H9 (cell line): ENCODE data around the gene MYO10. TPM values are rescaled to one million over a fixed set of nuclear protein-coding genes. Genes with fewer than 3 reads are reported as not detected.

Experiments used
- DNase-seq: peaks from one replicate; pipeline ENCODE4 v3.0.0-alpha.2; 2017
- H2AFZ ChIP-seq: one replicate; pipeline ENCODE4 v1.6.1; 2013; ENCODE audit warnings: mild to moderate bottlenecking, low read length, control low read depth, moderate library complexity
- H2AK5ac ChIP-seq: 2 replicates; pipeline ENCODE4 v1.6.1; 2013; ENCODE audit warnings: low read length, control low read depth, mixed read lengths; ENCODE audit not compliant: insufficient read length
- H2BK120ac ChIP-seq: one replicate; pipeline ENCODE4 v1.6.1; 2013; ENCODE audit warnings: low read depth, mild to moderate bottlenecking, low read length, control low read depth, inconsistent platforms; ENCODE audit not compliant: poor library complexity, severe bottlenecking
- H2BK12ac ChIP-seq: 2 replicates; pipeline ENCODE4 v1.6.1; 2013; ENCODE audit warnings: low read length, control low read depth, mixed read lengths, low read depth; ENCODE audit not compliant: insufficient read length
- H2BK15ac ChIP-seq: 2 replicates; pipeline ENCODE4 v1.6.1; 2013; ENCODE audit warnings: low read depth, low read length, control low read depth
- H2BK20ac ChIP-seq: one replicate; pipeline ENCODE4 v1.6.1; 2013; ENCODE audit warnings: low read depth, mild to moderate bottlenecking, low read length, control low read depth, inconsistent platforms; ENCODE audit not compliant: poor library complexity, severe bottlenecking
- H2BK5ac ChIP-seq: 2 replicates; pipeline ENCODE4 v1.6.1; 2013; ENCODE audit warnings: low read length, control low read depth, mixed read lengths; ENCODE audit not compliant: insufficient read length
- H3K14ac ChIP-seq: 2 replicates; pipeline ENCODE4 v1.6.1; 2013; ENCODE audit warnings: low read length, control low read depth; ENCODE audit not compliant: insufficient read depth
- H3K18ac ChIP-seq: 2 replicates; pipeline ENCODE4 v1.6.1; 2013; ENCODE audit warnings: low read depth, mild to moderate bottlenecking, mixed read lengths, low read length, control low read depth; ENCODE audit not compliant: insufficient read length
- H3K23ac ChIP-seq: 2 replicates; pipeline ENCODE4 v1.6.1; 2013; ENCODE audit warnings: low read length, control low read depth, mixed read lengths, low read depth; ENCODE audit not compliant: insufficient read length
- H3K23me2 ChIP-seq: 2 replicates; pipeline ENCODE4 v1.6.1; 2013; ENCODE audit warnings: low read depth, mild to moderate bottlenecking, mixed read lengths, low read length, control low read depth; ENCODE audit not compliant: insufficient read length, poor library complexity, severe bottlenecking
- H3K27ac ChIP-seq: 2 replicates; pipeline ENCODE4 v1.5.1; 2013; ENCODE audit warnings: low read length, control low read depth, mixed read lengths, low read depth; ENCODE audit not compliant: insufficient read length
- H3K27me3 ChIP-seq: 2 replicates; pipeline ENCODE4 v1.6.1; 2013; ENCODE audit warnings: low read length, control low read depth, inconsistent platforms; ENCODE audit not compliant: insufficient read depth
- H3K4ac ChIP-seq: 2 replicates; pipeline ENCODE4 v1.6.1; 2013; ENCODE audit warnings: low read depth, mild to moderate bottlenecking, control low read depth, inconsistent platforms, low read length, moderate library complexity
- H3K4me1 ChIP-seq: 2 replicates; pipeline ENCODE4 v1.6.1; 2013; ENCODE audit warnings: low read length, control low read depth, inconsistent platforms; ENCODE audit not compliant: insufficient read depth
- H3K4me2 ChIP-seq: 2 replicates; pipeline ENCODE4 v1.6.1; 2013; ENCODE audit warnings: low read length, control low read depth, mixed read lengths; ENCODE audit not compliant: insufficient read length, insufficient read depth
- H3K56ac ChIP-seq: 2 replicates; pipeline ENCODE4 v1.6.1; 2013; ENCODE audit warnings: low read depth, mild to moderate bottlenecking, mixed read lengths, low read length, control low read depth; ENCODE audit not compliant: insufficient read length
- H3K79me1 ChIP-seq: 2 replicates; pipeline ENCODE4 v1.6.1; 2013; ENCODE audit warnings: low read depth, mild to moderate bottlenecking, moderate library complexity, low read length, control low read depth, inconsistent platforms; ENCODE audit not compliant: insufficient read depth, poor library complexity, severe bottlenecking
- H3K79me2 ChIP-seq: 2 replicates; pipeline ENCODE4 v1.6.1; 2013; ENCODE audit warnings: low read length, control low read depth, inconsistent platforms; ENCODE audit not compliant: insufficient read depth
- H3K9ac ChIP-seq: 2 replicates; pipeline ENCODE4 v1.6.1; 2013; ENCODE audit warnings: low read length, control low read depth, mixed read lengths; ENCODE audit not compliant: insufficient read length; ENCODE audit errors: extremely low read depth
- H3K9me3 ChIP-seq: one replicate; pipeline ENCODE4 v1.6.1; 2013; ENCODE audit warnings: low read depth, low read length, inconsistent platforms; ENCODE audit not compliant: control insufficient read depth
- H3T11ph ChIP-seq: one replicate; pipeline ENCODE4 v1.6.1; 2013; ENCODE audit warnings: mild to moderate bottlenecking, low read length, control low read depth, inconsistent platforms
- H4K20me1 ChIP-seq: one replicate; pipeline ENCODE4 v1.6.1; 2013; ENCODE audit not compliant: control insufficient read depth, insufficient read length, insufficient read depth
- H4K5ac ChIP-seq: 2 replicates; pipeline ENCODE4 v1.6.1; 2013; ENCODE audit warnings: low read depth, mild to moderate bottlenecking, mixed read lengths, low read length, control low read depth; ENCODE audit not compliant: insufficient read length
- H4K8ac ChIP-seq: replicated peaks from 2 replicates; pipeline ENCODE4 v1.6.1; 2013; ENCODE audit warnings: low read length, control low read depth, mixed read lengths, low read depth; ENCODE audit not compliant: insufficient read length
- H4K91ac ChIP-seq: 2 replicates; pipeline ENCODE4 v1.6.1; 2013; ENCODE audit warnings: low read depth, mild to moderate bottlenecking, moderate library complexity, mixed read lengths, low read length, control low read depth; ENCODE audit not compliant: insufficient read length
- H3K27ac Mint-ChIP-seq, 3 experiments: 2 replicates in 2 of 3; 3 replicates in 1 of 3; pipeline ENCODE4 v1.8.0; 2020 to 2021; ENCODE audit warnings: mixed read lengths in 3 of 3, mild to moderate bottlenecking in 1 of 3, moderate library complexity in 1 of 3
- H3K27me3 Mint-ChIP-seq: 2 replicates; pipeline ENCODE4 v1.8.0; 2021; ENCODE audit warnings: low read depth, mild to moderate bottlenecking, moderate library complexity, mixed read lengths
- H3K36me3 Mint-ChIP-seq, 3 experiments: 2 replicates in 2 of 3; 3 replicates in 1 of 3; pipeline ENCODE4 v1.8.0; 2020 to 2021; ENCODE audit warnings: low read depth in 3 of 3, mixed read lengths in 3 of 3; ENCODE audit not compliant: insufficient read depth in 1 of 3
- H3K4me1 Mint-ChIP-seq, 2 experiments: 2 replicates each; pipeline ENCODE4 v1.8.0; 2020; ENCODE audit warnings: mixed read lengths in 2 of 2
- H3K4me3 Mint-ChIP-seq, 2 experiments: 2 replicates in 1 of 2; 3 replicates in 1 of 2; pipeline ENCODE4 v1.8.0; 2020 to 2021; ENCODE audit warnings: mild to moderate bottlenecking in 2 of 2, mixed read lengths in 2 of 2, moderate library complexity in 1 of 2
- H3K9me3 Mint-ChIP-seq, 2 experiments: 2 replicates in 1 of 2; 3 replicates in 1 of 2; pipeline ENCODE4 v1.8.0; 2020; ENCODE audit warnings: mild to moderate bottlenecking in 2 of 2, mixed read lengths in 2 of 2, moderate library complexity in 1 of 2
- WGBS: extraction: QIAGEN DNeasy Blood & Tissue Kit; methylation state at CpG from one replicate; pipeline ENCODE4 v1.1.7; 2013; ENCODE audit warnings: missing lambda C conversion rate, low lambda C conversion rate, mixed read lengths; ENCODE audit not compliant: insufficient read length; ENCODE audit errors: extremely low coverage; 5-methylcytosine and 5-hydroxymethylcytosine counted together
- total RNA-seq: library from RNA; stranded (reverse); gene quantifications from 2 replicates; pipeline ENCODE4 v1.2.1, GENCODE V29; 2021
- TF ChIP-seq, protein P1 (sequence below): fragments of 200-600 bp; sonication (generic); conservative IDR thresholded peaks from 3 replicates; pipeline ENCODE4 v1.8.0; 2021; ENCODE audit warnings: antibody characterized with exemption, mild to moderate bottlenecking

MYO10 gene
- total RNA-seq, 1 experiment from 2014 or later: 127 TPM

DNA sequence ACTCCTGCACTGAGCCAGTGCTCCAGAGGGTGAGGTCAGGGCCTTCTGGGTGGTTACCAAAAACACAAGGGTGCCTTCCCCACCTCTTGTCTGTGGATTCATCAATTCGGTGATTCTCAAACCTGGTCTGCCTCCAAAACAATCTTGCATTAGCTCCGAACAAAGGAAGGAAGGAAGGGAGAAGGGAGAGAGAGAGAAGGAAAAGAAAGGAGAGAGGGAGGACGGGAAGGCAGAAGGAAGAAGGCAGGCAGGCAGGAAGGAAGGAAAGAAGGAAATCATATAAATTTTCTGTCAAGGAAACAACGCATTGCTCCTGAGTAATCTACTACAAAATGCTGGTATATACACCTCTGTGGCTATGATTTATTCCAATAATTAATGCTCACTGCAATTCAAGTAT, 39.3 kb downstream of the MYO10 start:
- Histone ChIP-seq H4K5ac (no peak overlapping the region), H3K79me2 (peaks cover 4% of the 10 kb centered on the region; the same call in 1 of the 2 replicates), H3K4me1 (peaks cover 28% of the 10 kb centered on the region; the same call in 1 of the 2 replicates), H3K9ac (no peak overlapping the region), H3K4ac (no peak overlapping the region), H3K56ac (no peak overlapping the region), H2AFZ (no peak overlapping the region), H3K4me2 (no peak overlapping the region), H3T11ph (no peak overlapping the region), H3K23me2 (no peaks in the 10 kb centered on the region), H4K91ac (no peak overlapping the region), H4K20me1 (no peaks in the 10 kb centered on the region), H3K14ac (peak overlapping the region; percentile 44; the same call in 1 of the 2 replicates), H2BK120ac (no peak overlapping the region), H3K27ac (no peak overlapping the region), H2BK15ac (no peak overlapping the region), H3K79me1 (no peaks in the 10 kb centered on the region), H3K18ac (no peak overlapping the region), H3K9me3 (no peaks in the 10 kb centered on the region), H2BK5ac (no peak overlapping the region), H2BK12ac (no peak overlapping the region), H4K8ac (no peak overlapping the region), H3K23ac (no peak overlapping the region), H2BK20ac (no peak overlapping the region), H3K27me3 (no peaks in the 10 kb centered on the region), H2AK5ac (no peak overlapping the region)
- no CpG with 5 or more reads among the region's 4 CpGs for WGBS
- Mint-ChIP-seq H3K4me1 (peaks cover 65 to 75% of the 10 kb centered on the region in 2 experiments), H3K4me3 (peak overlapping the region in 1 of 2 experiments; percentile 18; a peak in 1 of 5 replicates), H3K36me3 (no peaks in the 10 kb centered on the region; a peak in 1 of 7 replicates), H3K27ac (peak overlapping the region; percentile 5 to 67 (median 62); a peak in 5 of 7 replicates), H3K27me3 (no peaks in the 10 kb centered on the region), H3K9me3 (no peaks in the 10 kb centered on the region; a peak in 2 of 5 replicates)
- TF ChIP-seq, protein P1, sequence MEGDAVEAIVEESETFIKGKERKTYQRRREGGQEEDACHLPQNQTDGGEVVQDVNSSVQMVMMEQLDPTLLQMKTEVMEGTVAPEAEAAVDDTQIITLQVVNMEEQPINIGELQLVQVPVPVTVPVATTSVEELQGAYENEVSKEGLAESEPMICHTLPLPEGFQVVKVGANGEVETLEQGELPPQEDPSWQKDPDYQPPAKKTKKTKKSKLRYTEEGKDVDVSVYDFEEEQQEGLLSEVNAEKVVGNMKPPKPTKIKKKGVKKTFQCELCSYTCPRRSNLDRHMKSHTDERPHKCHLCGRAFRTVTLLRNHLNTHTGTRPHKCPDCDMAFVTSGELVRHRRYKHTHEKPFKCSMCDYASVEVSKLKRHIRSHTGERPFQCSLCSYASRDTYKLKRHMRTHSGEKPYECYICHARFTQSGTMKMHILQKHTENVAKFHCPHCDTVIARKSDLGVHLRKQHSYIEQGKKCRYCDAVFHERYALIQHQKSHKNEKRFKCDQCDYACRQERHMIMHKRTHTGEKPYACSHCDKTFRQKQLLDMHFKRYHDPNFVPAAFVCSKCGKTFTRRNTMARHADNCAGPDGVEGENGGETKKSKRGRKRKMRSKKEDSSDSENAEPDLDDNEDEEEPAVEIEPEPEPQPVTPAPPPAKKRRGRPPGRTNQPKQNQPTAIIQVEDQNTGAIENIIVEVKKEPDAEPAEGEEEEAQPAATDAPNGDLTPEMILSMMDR: no peak
- DNase-seq: no peak
